ENCODE measurements around the gene TM6SF1. TPM values are rescaled to one million over a fixed set of nuclear protein-coding genes. Genes with fewer than 3 reads are reported as not detected.

The TM6SF1 gene
- total RNA-seq, 2 donors from 2014 or later = 9.1 to 11.0 TPM

- H3K27me3 ChIP-seq (replicated peaks; ENCODE audit: insufficient read depth) = no peaks in the 10 kb centered on the region
- TF ChIP-seq CTCF (IDR thresholded peaks at IDR 0.05) = no peak
- no peaks in the 10 kb centered on the region for H3K4me1 ChIP-seq (ENCODE audit: control insufficient read depth in 1 of 2, low read depth in 2 of 2)
- no peak overlapping the region for H3K27ac ChIP-seq
- no peak for DNase-seq (ENCODE audit: low spot score)
- no peak for ATAC-seq (ENCODE audit: insufficient number of reproducible peaks, low FRiP score, low read depth)
- no peaks in the 10 kb centered on the region for H3K9me3 ChIP-seq
- no peak overlapping the region for H3K4me3 ChIP-seq
- peaks cover 3% of the 10 kb centered on the region for H3K36me3 ChIP-seq
Measured at GRCh38 chr15:83113881-83114674, 6.6 kb downstream of the TM6SF1 start.

- DNase-seq (ENCODE audit: low spot score) = no peak
- Histone ChIP-seq H3K27ac (no peak overlapping the region), H3K27me3 (replicated peaks; ENCODE audit: insufficient read depth) (no peaks in the 10 kb centered on the region), H3K9me3 (no peaks in the 10 kb centered on the region), H3K4me1 (ENCODE audit: control insufficient read depth in 1 of 2, low read depth in 2 of 2) (no peaks in the 10 kb centered on the region), H3K36me3 (peaks cover 8% of the 10 kb centered on the region), H3K4me3 (no peak overlapping the region)
- no peak for ATAC-seq (ENCODE audit: insufficient number of reproducible peaks, low FRiP score, low read depth)
- no peak for TF ChIP-seq CTCF (IDR thresholded peaks at IDR 0.05)
Measured at GRCh38 chr15:83114856-83115255, 7.4 kb downstream of the TM6SF1 start.

- Histone ChIP-seq H3K9me3 (no peaks in the 10 kb centered on the region), H3K27ac (no peak overlapping the region), H3K36me3 (peaks cover 10% of the 10 kb centered on the region), H3K4me3 (no peak overlapping the region), H3K4me1 (ENCODE audit: control insufficient read depth in 1 of 2, low read depth in 2 of 2) (no peaks in the 10 kb centered on the region), H3K27me3 (replicated peaks; ENCODE audit: insufficient read depth) (no peaks in the 10 kb centered on the region)
- ATAC-seq (ENCODE audit: insufficient number of reproducible peaks, low FRiP score, low read depth) (no peak), DNase-seq (ENCODE audit: low spot score) (no peak)
- TF ChIP-seq CTCF (IDR thresholded peaks at IDR 0.05) = no peak
Measured at GRCh38 chr15:83115410-83115809, 8.0 kb downstream of the TM6SF1 start.

GRCh38 chr15:83115831-83116565 lies 8.6 kb downstream of the TM6SF1 start:
- Histone ChIP-seq H3K27me3 (replicated peaks; ENCODE audit: insufficient read depth) (no peaks in the 10 kb centered on the region), H3K36me3 (peaks cover 10% of the 10 kb centered on the region), H3K4me1 (ENCODE audit: control insufficient read depth in 1 of 2, low read depth in 2 of 2) (no peaks in the 10 kb centered on the region), H3K27ac (no peak overlapping the region), H3K4me3 (no peak overlapping the region), H3K9me3 (no peaks in the 10 kb centered on the region)
- ATAC-seq (ENCODE audit: insufficient number of reproducible peaks, low FRiP score, low read depth) (no peak), DNase-seq (ENCODE audit: low spot score) (no peak)
- no peak for TF ChIP-seq CTCF (IDR thresholded peaks at IDR 0.05)

- no peak for DNase-seq (ENCODE audit: low spot score)
- peaks cover 10% of the 10 kb centered on the region for H3K36me3 ChIP-seq
- no peaks in the 10 kb centered on the region for H3K9me3 ChIP-seq
- H3K27ac ChIP-seq = no peak overlapping the region
- TF ChIP-seq CTCF (IDR thresholded peaks at IDR 0.05) = no peak
- no peaks in the 10 kb centered on the region for H3K27me3 ChIP-seq (replicated peaks; ENCODE audit: insufficient read depth)
- H3K4me1 ChIP-seq (ENCODE audit: control insufficient read depth in 1 of 2, low read depth in 2 of 2) = no peaks in the 10 kb centered on the region
- ATAC-seq (ENCODE audit: insufficient number of reproducible peaks, low FRiP score, low read depth) = no peak
- H3K4me3 ChIP-seq = no peak overlapping the region
Measured at GRCh38 chr15:83118291-83118827, 10.9 kb downstream of the TM6SF1 start.

Data from thoracic aorta (tissue), 2 donors.